Trophoblast cell (in vitro differentiated cells and primary cell): ENCODE measurements around the gene FDPS.

Experiments used
- DNase-seq, 2 donors: peaks; one replicate each; pipeline ENCODE4 v3.0.0-alpha.2; 2016
- H2AFZ ChIP-seq: 2 replicates; pipeline ENCODE4 v1.6.1; 2013; ENCODE audit warnings: low read length, moderate library complexity, mild to moderate bottlenecking; ENCODE audit not compliant: insufficient read depth, poor library complexity
- H2AK5ac ChIP-seq: 2 replicates; pipeline ENCODE4 v1.6.1; 2013; ENCODE audit warnings: mild to moderate bottlenecking, low read length
- H2BK120ac ChIP-seq: 2 replicates; pipeline ENCODE4 v1.6.1; 2013; ENCODE audit warnings: low read length, mild to moderate bottlenecking, moderate library complexity; ENCODE audit not compliant: insufficient read depth, poor library complexity
- H2BK12ac ChIP-seq: 2 replicates; pipeline ENCODE4 v1.6.1; 2013; ENCODE audit warnings: mild to moderate bottlenecking, low read length, moderate library complexity
- H2BK5ac ChIP-seq: 2 replicates; pipeline ENCODE4 v1.6.1; 2013; ENCODE audit warnings: low read length, low read depth, moderate library complexity, mild to moderate bottlenecking; ENCODE audit not compliant: poor library complexity
- H3K14ac ChIP-seq: 2 replicates; pipeline ENCODE4 v1.6.1; 2013; ENCODE audit warnings: mild to moderate bottlenecking, low read length
- H3K18ac ChIP-seq: 2 replicates; pipeline ENCODE4 v1.6.1; 2013; ENCODE audit warnings: mild to moderate bottlenecking, low read length
- H3K23ac ChIP-seq: 2 replicates; pipeline ENCODE4 v1.6.1; 2013; ENCODE audit warnings: low read length
- H3K27ac ChIP-seq: 2 replicates; pipeline ENCODE4 v1.5.1; 2013; ENCODE audit warnings: low read depth, mild to moderate bottlenecking, inconsistent platforms, low read length, moderate library complexity
- H3K27me3 ChIP-seq: 2 replicates; pipeline ENCODE4 v1.6.1; 2013; ENCODE audit warnings: inconsistent platforms, mild to moderate bottlenecking, low read length, moderate library complexity; ENCODE audit not compliant: insufficient read depth
- H3K36me3 ChIP-seq, 2 experiments: 1 replicate in 1 of 2; 2 replicates in 1 of 2; pipeline ENCODE4 v1.6.1; 2013; ENCODE audit warnings: low read length in 2 of 2, mild to moderate bottlenecking in 2 of 2, moderate library complexity in 1 of 2; ENCODE audit not compliant: insufficient read depth in 2 of 2, control insufficient read depth in 1 of 2
- H3K4ac ChIP-seq: 2 replicates; pipeline ENCODE4 v1.6.1; 2013; ENCODE audit warnings: low read depth, mild to moderate bottlenecking, low read length, moderate library complexity
- H3K4me1 ChIP-seq, 2 experiments: 1 replicate in 1 of 2; 2 replicates in 1 of 2; pipeline ENCODE4 v1.6.1; 2013; ENCODE audit warnings: low read length in 2 of 2, mild to moderate bottlenecking in 2 of 2, moderate library complexity in 1 of 2; ENCODE audit not compliant: insufficient read depth in 2 of 2, control insufficient read depth in 1 of 2
- H3K4me2 ChIP-seq: 2 replicates; pipeline ENCODE4 v1.6.1; 2013; ENCODE audit warnings: inconsistent platforms, mild to moderate bottlenecking, low read length, moderate library complexity
- H3K4me3 ChIP-seq: 2 replicates; pipeline ENCODE4 v1.5.1; 2013; ENCODE audit warnings: mild to moderate bottlenecking, low read depth, low read length, inconsistent platforms
- H3K79me1 ChIP-seq: one replicate; pipeline ENCODE4 v1.6.1; 2013; ENCODE audit warnings: low read length
- H3K79me2 ChIP-seq: 2 replicates; pipeline ENCODE4 v1.6.1; 2013; ENCODE audit warnings: low read length, mild to moderate bottlenecking; ENCODE audit not compliant: control insufficient read depth, insufficient read depth, poor library complexity
- H3K9ac ChIP-seq: 2 replicates; pipeline ENCODE4 v1.6.1; 2013; ENCODE audit warnings: mild to moderate bottlenecking, low read length
- H3K9me3 ChIP-seq: 2 replicates; pipeline ENCODE4 v1.6.1; 2013; ENCODE audit warnings: low read depth, mild to moderate bottlenecking, control low read depth, inconsistent platforms, low read length; ENCODE audit not compliant: insufficient read depth
- H4K12ac ChIP-seq: 2 replicates; pipeline ENCODE4 v1.6.1; 2013; ENCODE audit warnings: low read depth, mild to moderate bottlenecking, low read length, moderate library complexity
- H4K8ac ChIP-seq: 2 replicates; pipeline ENCODE4 v1.6.1; 2013; ENCODE audit warnings: low read depth, mild to moderate bottlenecking, low read length, moderate library complexity
- H4K91ac ChIP-seq: one replicate; pipeline ENCODE4 v1.6.1; 2013; ENCODE audit warnings: low read depth, mild to moderate bottlenecking, low read length, moderate library complexity
- WGBS: extraction: QIAGEN DNeasy Blood & Tissue Kit; methylation state at CpG from one replicate; pipeline ENCODE4 v1.1.7; 2013; ENCODE audit warnings: missing lambda C conversion rate; ENCODE audit not compliant: insufficient read length, insufficient coverage; ENCODE audit errors: extremely low coverage; 5-methylcytosine and 5-hydroxymethylcytosine counted together

Gene FDPS

DNA sequence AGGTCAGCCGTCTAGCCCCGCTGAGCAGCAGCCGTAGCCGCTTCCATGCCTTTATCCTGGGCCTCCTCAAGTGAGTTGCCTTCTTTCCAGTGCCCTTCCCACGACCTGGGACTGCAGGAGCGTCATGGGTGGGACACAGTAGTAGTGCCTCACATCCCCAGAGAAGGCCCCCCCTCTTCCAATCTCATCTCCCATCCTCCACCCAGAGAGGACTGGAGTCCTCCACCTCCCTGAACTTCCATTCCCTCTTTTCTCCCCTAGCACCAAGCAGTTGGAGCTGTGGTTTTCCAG, 16.9 kb downstream of the FDPS start:
- Histone ChIP-seq H3K14ac (peak overlapping the region; percentile 88), H3K79me1 (peaks cover 18% of the 10 kb centered on the region)
- WGBS = no CpG with 5 or more reads among the region's 6 CpGs

DNA sequence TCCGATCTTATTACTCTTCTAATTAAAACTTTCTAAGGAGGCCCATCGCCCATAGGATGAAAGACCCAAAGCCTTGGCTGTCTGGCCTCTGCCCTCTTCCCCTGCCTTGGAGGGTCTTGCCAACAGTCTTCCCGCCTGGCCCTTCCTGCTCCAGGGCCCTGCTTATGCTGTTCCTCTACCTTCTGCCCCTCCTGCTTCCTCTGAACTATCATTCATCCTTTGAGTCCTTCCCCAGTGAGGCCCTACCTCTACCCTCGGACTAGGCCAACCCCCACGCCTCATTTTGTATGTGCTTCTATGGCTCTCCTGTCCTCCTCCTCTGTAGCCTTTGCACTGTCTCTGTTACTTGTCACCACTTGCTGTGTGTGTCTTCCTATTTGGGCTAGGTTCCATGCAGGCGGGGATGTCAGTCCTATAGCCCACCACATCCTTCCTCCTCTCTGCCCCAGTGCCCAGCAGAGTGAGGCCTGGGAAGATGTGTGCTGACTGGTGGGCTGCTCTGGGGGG, 17.4 kb downstream of the FDPS start:
- H3K4me3 ChIP-seq = no peak overlapping the region
- no peaks in the 10 kb centered on the region for H3K27me3 ChIP-seq
- H3K79me1 ChIP-seq = peaks cover 18% of the 10 kb centered on the region
- H3K14ac ChIP-seq = no peak overlapping the region
- no peak overlapping the region for H2BK120ac ChIP-seq
- no peak overlapping the region for H2BK12ac ChIP-seq
- no peak overlapping the region for H4K8ac ChIP-seq
- H3K9ac ChIP-seq = no peak overlapping the region
- H2BK5ac ChIP-seq = no peak overlapping the region
- peaks cover 6 to 16% of the 10 kb centered on the region in 2 experiments for H3K4me1 ChIP-seq
- H3K27ac ChIP-seq = no peak overlapping the region
- H2AK5ac ChIP-seq = no peak overlapping the region
- no peak overlapping the region for H3K4me2 ChIP-seq
- no peak for DNase-seq
- no peak overlapping the region for H3K4ac ChIP-seq
- H3K18ac ChIP-seq = no peak overlapping the region
- H2AFZ ChIP-seq = no peak overlapping the region
- peaks cover 14% of the 10 kb centered on the region for H3K79me2 ChIP-seq
- no peak overlapping the region for H4K12ac ChIP-seq
- peaks cover 38 to 40% of the 10 kb centered on the region in 2 experiments for H3K36me3 ChIP-seq
- H3K23ac ChIP-seq = peak overlapping the region; percentile 31
- no peak overlapping the region for H4K91ac ChIP-seq
- H3K9me3 ChIP-seq = no peaks in the 10 kb centered on the region
- WGBS = no CpG with 5 or more reads among the region's 6 CpGs

More for the DNA sequence above, 16.9 kb downstream of the FDPS start:
- Histone ChIP-seq H2AK5ac (peak overlapping the region; percentile 61), H2BK5ac (no peak overlapping the region), H3K23ac (no peak overlapping the region), H3K27ac (no peak overlapping the region), H4K91ac (peak overlapping the region; percentile 90), H3K27me3 (no peaks in the 10 kb centered on the region), H3K4me1 (peaks cover 6 to 20% of the 10 kb centered on the region in 2 experiments), H4K8ac (peak overlapping the region; percentile 33), H3K4me3 (peak overlapping the region; percentile 79), H3K79me2 (peaks cover 14% of the 10 kb centered on the region), H2AFZ (peak overlapping the region; percentile 28), H2BK120ac (no peak overlapping the region), H3K18ac (peak overlapping the region; percentile 89), H2BK12ac (peak overlapping the region; percentile 5), H3K36me3 (peaks cover 39 to 41% of the 10 kb centered on the region in 2 experiments), H3K4ac (peak overlapping the region; percentile 68), H4K12ac (peak overlapping the region; percentile 85), H3K9me3 (no peaks in the 10 kb centered on the region), H3K9ac (peak overlapping the region; percentile 35), H3K4me2 (peak overlapping the region; percentile 100)
- no peak for DNase-seq

DNA sequence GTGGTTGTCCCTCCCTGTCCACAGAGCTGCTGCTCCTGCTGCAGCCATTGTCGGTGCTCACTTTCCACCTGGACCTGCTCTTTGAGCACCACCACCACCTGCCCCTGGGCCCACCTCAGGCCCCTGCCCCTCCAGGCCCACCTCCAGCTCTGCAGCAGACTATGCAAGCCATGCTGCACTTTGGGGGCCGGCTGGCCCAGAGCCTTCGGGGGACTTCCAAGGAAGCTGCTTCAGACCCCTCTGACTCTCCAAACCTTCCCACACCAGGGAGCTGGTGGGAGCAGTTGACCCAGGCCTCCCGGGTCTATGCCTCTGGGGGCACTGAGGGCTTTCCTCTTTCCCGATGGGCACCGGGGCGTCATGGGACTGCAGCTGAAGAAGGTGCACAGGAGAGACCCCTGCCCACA, 18.0 kb downstream of the FDPS start:
- H3K18ac ChIP-seq = no peak overlapping the region
- H3K27me3 ChIP-seq = no peaks in the 10 kb centered on the region
- no peak overlapping the region for H4K91ac ChIP-seq
- no peak overlapping the region for H4K12ac ChIP-seq
- no peak overlapping the region for H2AFZ ChIP-seq
- H3K4ac ChIP-seq = no peak overlapping the region
- peaks cover 18% of the 10 kb centered on the region for H3K79me1 ChIP-seq
- no peak overlapping the region for H2BK12ac ChIP-seq
- H3K9ac ChIP-seq = no peak overlapping the region
- no CpG with 5 or more reads among the region's 7 CpGs for WGBS
- peaks cover 6 to 14% of the 10 kb centered on the region in 2 experiments for H3K4me1 ChIP-seq
- no peak overlapping the region for H3K4me2 ChIP-seq
- H3K27ac ChIP-seq = no peak overlapping the region
- no peak for DNase-seq
- peaks cover 36 to 38% of the 10 kb centered on the region in 2 experiments for H3K36me3 ChIP-seq
- H3K23ac ChIP-seq = no peak overlapping the region
- no peak overlapping the region for H3K4me3 ChIP-seq
- no peak overlapping the region for H4K8ac ChIP-seq
- no peaks in the 10 kb centered on the region for H3K9me3 ChIP-seq
- H2BK120ac ChIP-seq = no peak overlapping the region
- no peak overlapping the region for H2AK5ac ChIP-seq
- H2BK5ac ChIP-seq = no peak overlapping the region
- H3K14ac ChIP-seq = no peak overlapping the region
- peaks cover 14% of the 10 kb centered on the region for H3K79me2 ChIP-seq

DNA sequence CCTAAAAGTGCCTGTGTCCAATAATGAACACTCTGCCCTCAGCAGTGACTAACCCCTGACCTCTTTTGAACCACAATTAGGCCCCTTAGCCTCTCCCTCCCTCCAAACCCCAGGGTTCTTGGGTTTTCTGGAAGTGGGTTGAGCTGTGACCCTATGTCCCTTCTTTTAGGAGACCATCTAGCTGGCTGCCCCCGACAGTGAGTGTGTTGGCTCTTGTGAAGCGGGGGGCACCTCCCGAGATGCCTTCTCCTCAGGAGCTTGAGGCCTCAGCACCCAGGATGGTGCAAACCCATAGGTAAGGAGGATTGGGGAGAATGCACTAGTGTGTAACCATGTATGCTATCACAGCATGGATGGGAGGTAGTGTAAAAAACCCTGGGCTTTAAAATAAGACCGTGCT, 19.3 kb downstream of the FDPS start:
- Histone ChIP-seq H3K18ac (peak overlapping the region; percentile 48), H3K79me1 (peaks cover 18% of the 10 kb centered on the region)
- WGBS = no CpG with 5 or more reads among the region's 4 CpGs

More for the DNA sequence above, 19.3 kb downstream of the FDPS start:
- Histone ChIP-seq H3K27ac (no peak overlapping the region), H3K27me3 (no peaks in the 10 kb centered on the region), H3K4me2 (no peak overlapping the region), H3K4ac (no peak overlapping the region), H2AK5ac (no peak overlapping the region), H3K14ac (no peak overlapping the region), H3K4me3 (no peak overlapping the region), H4K12ac (no peak overlapping the region), H2BK5ac (no peak overlapping the region), H3K4me1 (peaks cover 6 to 8% of the 10 kb centered on the region in 2 experiments), H3K9ac (no peak overlapping the region), H4K91ac (no peak overlapping the region), H4K8ac (no peak overlapping the region), H3K36me3 (peaks cover 33 to 36% of the 10 kb centered on the region in 2 experiments), H2BK12ac (no peak overlapping the region), H3K23ac (no peak overlapping the region), H2AFZ (no peak overlapping the region), H2BK120ac (no peak overlapping the region), H3K79me2 (peaks cover 12% of the 10 kb centered on the region), H3K9me3 (no peaks in the 10 kb centered on the region)
- DNase-seq = no peak
